HepG2 (cell line): ENCODE results near the gene CSNK1G1. TPM values are rescaled to one million over a fixed set of nuclear protein-coding genes. Genes with fewer than 3 reads are reported as not detected.
A peak's percentile ranks its signal among the peaks of the same experiment; 100 is the strongest.

Experiments
- CHD4 ChIP-seq: fragments of 200-600 bp; sonication (generic); IDR thresholded peaks from 2 replicates; pipeline ENCODE4 v1.7.0; 2017; ENCODE audit warnings: mild to moderate bottlenecking, low read length, borderline replicate concordance
- E2F2 ChIP-seq: sonication (generic); formaldehyde crosslinking; IDR thresholded peaks from 2 replicates; pipeline ENCODE4 v1.4.0; 2020; ENCODE audit warnings: missing genetic modification reagents, borderline replicate concordance
- GTF2F1 ChIP-seq: fragments of 150-350 bp; IDR thresholded peaks from 2 replicates; pipeline ENCODE4 v1.6.1; 2014; ENCODE audit warnings: low read length
- HIC2 ChIP-seq: sonication (generic); formaldehyde crosslinking; IDR thresholded peaks from 2 replicates; pipeline ENCODE4 v1.9.0; 2022; ENCODE audit warnings: low read depth, missing genetic modification reagents
- IKZF4 ChIP-seq: sonication (generic); formaldehyde crosslinking; IDR thresholded peaks from 2 replicates; pipeline ENCODE4 v1.5.1; 2020; ENCODE audit warnings: borderline replicate concordance, mild to moderate bottlenecking, low read depth, missing genetic modification reagents; ENCODE audit errors: not compliant biosample characterization
- IRF2 ChIP-seq: IDR thresholded peaks from 2 replicates; pipeline ENCODE4 v1.6.1; 2018; ENCODE audit warnings: missing genetic modification reagents, missing compliant biosample characterization
- IRX3 ChIP-seq: sonication (generic); formaldehyde crosslinking; IDR thresholded peaks from 2 replicates; pipeline ENCODE4 v1.8.1; 2023; ENCODE audit warnings: mild to moderate bottlenecking, low read depth, missing genetic modification reagents, borderline replicate concordance
- KLF12 ChIP-seq: sonication (generic); formaldehyde crosslinking; IDR thresholded peaks from 2 replicates; pipeline ENCODE4 v1.4.0; 2020; ENCODE audit warnings: missing genetic modification reagents, borderline replicate concordance
- MTF1 ChIP-seq: sonication (generic); formaldehyde crosslinking; IDR thresholded peaks from 2 replicates; pipeline ENCODE4 v1.5.0; 2020; ENCODE audit warnings: missing genetic modification reagents
- NR0B2 ChIP-seq: sonication (generic); formaldehyde crosslinking; IDR thresholded peaks from 2 replicates; pipeline ENCODE4 v1.4.0; 2020; ENCODE audit warnings: mild to moderate bottlenecking, missing genetic modification reagents
- POLR2AphosphoS5 ChIP-seq: IDR thresholded peaks from 2 replicates; pipeline ENCODE4 v1.6.1; 2012; ENCODE audit warnings: low read depth, low read length
- RARG ChIP-seq: sonication (generic); formaldehyde crosslinking; IDR thresholded peaks from 2 replicates; pipeline ENCODE4 v1.4.0; 2020; ENCODE audit warnings: low read depth, mild to moderate bottlenecking, missing genetic modification reagents
- RBM22 ChIP-seq: fragments of 200-400 bp; formaldehyde crosslinking; optimal IDR thresholded peaks from 2 replicates; pipeline ENCODE3; 2017; ENCODE audit warnings: mild to moderate bottlenecking, low read length, moderate library complexity
- RNF2 ChIP-seq: fragments of 450-650 bp; conservative IDR thresholded peaks from 2 replicates; pipeline ENCODE4 v1.6.1; 2016; ENCODE audit warnings: low read depth
- RXRA ChIP-seq: sonication (generic); formaldehyde crosslinking; IDR thresholded peaks from 2 replicates; pipeline ENCODE4 v1.5.1; 2020; ENCODE audit warnings: missing genetic modification reagents
- SALL1 ChIP-seq: sonication (generic); formaldehyde crosslinking; IDR thresholded peaks from 2 replicates; pipeline ENCODE4 v1.8.0; 2022; ENCODE audit warnings: mild to moderate bottlenecking, missing genetic modification reagents
- SMYD3 ChIP-seq: sonication (generic); formaldehyde crosslinking; IDR thresholded peaks from 2 replicates; pipeline ENCODE4 v1.8.1; 2023; ENCODE audit warnings: mild to moderate bottlenecking, missing genetic modification reagents
- SNAPC2 ChIP-seq: sonication (generic); formaldehyde crosslinking; IDR thresholded peaks from 2 replicates; pipeline ENCODE4 v1.8.1; 2022; ENCODE audit warnings: mild to moderate bottlenecking, missing genetic modification reagents
- TCF7 ChIP-seq: sonication (generic); IDR thresholded peaks from 2 replicates; pipeline ENCODE4 v1.6.1; 2016; ENCODE audit warnings: antibody characterized with exemption, low read depth
- TEAD3 ChIP-seq: optimal IDR thresholded peaks from 2 replicates; pipeline ENCODE3; 2016; ENCODE audit warnings: borderline replicate concordance
- ZC3H4 ChIP-seq: sonication (generic); formaldehyde crosslinking; IDR thresholded peaks from 2 replicates; pipeline ENCODE4 v1.4.0; 2020; ENCODE audit warnings: missing genetic modification reagents, borderline replicate concordance
- ZMYM2 ChIP-seq: sonication (generic); formaldehyde crosslinking; IDR thresholded peaks from 2 replicates; pipeline ENCODE4 v1.8.0; 2022; ENCODE audit warnings: mild to moderate bottlenecking, missing genetic modification reagents
- ZNF326 ChIP-seq: sonication (generic); formaldehyde crosslinking; IDR thresholded peaks from 2 replicates; pipeline ENCODE4 v1.4.0; 2020; ENCODE audit warnings: missing genetic modification reagents, borderline replicate concordance
- ZNF367 ChIP-seq: sonication (generic); formaldehyde crosslinking; IDR thresholded peaks from 2 replicates; pipeline ENCODE4 v1.4.0; 2020; ENCODE audit warnings: missing genetic modification reagents, borderline replicate concordance
- ZNF503 ChIP-seq: sonication (generic); formaldehyde crosslinking; IDR thresholded peaks from 2 replicates; pipeline ENCODE4 v1.4.0; 2020; ENCODE audit warnings: missing genetic modification reagents
- polyA plus RNA-seq, 8 experiments: library from polyadenylated mRNA; depleted of rRNA in 3 of 8; stranded (reverse) in 7 of 8; unstranded in 1 of 8; fragments of >200 nt; fragmentation: Illumina TruSeq in 4 of 8; extraction: Trizol in 4 of 8; gene quantifications; 2 replicates each; pipeline versions ENCODE4 v1.2.1 to v1.2.3, GENCODE V29; 2011 to 2016; ENCODE audit warnings: low read depth in 4 of 8, missing spikeins in 1 of 8, mixed read lengths in 1 of 8; ENCODE audit not compliant: insufficient read depth in 1 of 8
- total RNA-seq, 5 experiments: library from RNA; depleted of rRNA; stranded (reverse); fragments of >200 nt; fragmentation: Illumina TruSeq; extraction: Trizol; gene quantifications; 2 replicates each; pipeline ENCODE4 v1.2.3, GENCODE V29; 2016; ENCODE audit warnings: low read depth in 1 of 5

Gene CSNK1G1
- total and polyA plus RNA-seq, 2 of the 13 experiments (the other 11 are each of a cell fraction or from before 2014, with no cell fraction given) = 8.5 to 12.6 TPM

- TF ChIP-seq IKZF4 (no peak), POLR2AphosphoS5 (no peak), ZMYM2 (peak; percentile 91), GTF2F1 (no peak), KLF12 (CRISPR knock-in tag) (no peak), IRX3 (no peak), TEAD3 (CRISPR knock-in tag) (peak; percentile 58), CHD4 (no peak), ZNF503 (CRISPR knock-in tag) (no peak), RNF2 (no peak), NR0B2 (CRISPR knock-in tag) (0 out of 2 replicates have a peak, but pooled peaks have one; percentile 36), SMYD3 (CRISPR knock-in tag) (no peak), MTF1 (CRISPR knock-in tag) (no peak), HIC2 (CRISPR knock-in tag) (peak; percentile 81; the same call in 1 of the 2 replicates), ZNF326 (CRISPR knock-in tag) (no peak), RXRA (CRISPR knock-in tag) (peak; percentile 73), TCF7 (no peak), RBM22 (peak; percentile 83), RARG (CRISPR knock-in tag) (no peak), SNAPC2 (CRISPR knock-in tag) (no peak), E2F2 (CRISPR knock-in tag) (no peak), ZNF367 (CRISPR knock-in tag) (no peak), IRF2 (CRISPR knock-in tag) (0 out of 2 replicates have a peak, but pooled peaks have one; percentile 27), ZC3H4 (CRISPR knock-in tag) (no peak), SALL1 (CRISPR knock-in tag) (peak; percentile 72)
Measured at GRCh38 chr15:64146885-64147681, 208.9 kb downstream of the CSNK1G1 start (continued).
